ENCODE measurements around the gene CCAR1. TPM values are rescaled to one million over a fixed set of nuclear protein-coding genes. Genes with fewer than 3 reads are reported as not detected.

The CCAR1 gene
- polyA plus RNA-seq, 1 donor from 2014 or later: 51.4 TPM

DNA sequence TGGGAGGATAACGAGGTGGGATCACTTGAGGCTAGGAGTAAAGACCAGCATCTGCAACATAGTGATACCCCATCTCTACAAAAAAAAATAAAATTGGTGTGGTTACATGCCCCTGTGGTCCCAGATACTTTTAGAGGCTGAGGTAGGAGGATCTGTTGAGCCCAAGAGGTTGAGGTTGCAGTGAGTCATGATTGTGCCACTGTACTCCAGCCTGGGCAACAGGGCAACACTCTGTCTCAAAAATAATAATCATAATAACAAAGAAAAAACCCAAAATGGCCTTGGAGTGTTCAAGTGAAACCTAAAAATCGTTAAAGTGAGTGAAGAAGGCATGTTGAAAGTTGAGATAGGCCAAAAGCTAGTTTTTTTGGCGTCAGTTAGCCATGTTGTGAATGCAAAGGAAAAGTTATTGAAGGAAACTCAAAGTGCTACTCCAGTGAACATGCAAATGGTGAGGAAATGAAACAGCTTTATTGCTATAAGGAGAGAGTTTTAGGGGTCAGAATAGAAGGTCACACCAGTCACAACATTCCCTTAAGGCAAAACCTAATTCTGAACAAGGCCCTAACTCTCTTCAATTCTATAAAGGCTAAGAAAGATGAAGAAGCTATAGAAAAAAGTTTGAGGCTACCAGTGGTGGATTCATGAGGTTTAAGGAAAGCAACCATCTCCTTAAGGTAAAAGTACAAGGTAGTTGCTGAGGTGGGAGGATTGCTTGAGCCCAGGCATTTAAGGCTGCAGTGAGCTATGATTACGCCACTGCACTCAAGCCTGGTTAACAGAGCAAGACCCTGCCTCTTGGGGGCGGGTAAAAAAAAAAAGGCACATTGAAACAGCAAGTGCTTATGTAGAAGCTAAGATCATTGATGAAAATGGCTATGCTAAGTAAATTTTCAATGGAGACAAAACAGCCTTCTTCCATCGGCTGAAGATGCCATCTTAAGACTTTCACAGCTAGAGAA, 60.9 kb downstream of the CCAR1 start:
- Histone ChIP-seq H3K4me3 (ENCODE audit: low read length) (no peak overlapping the region), H3K9me2 (ENCODE audit: insufficient read depth, low read length) (no peaks in the 10 kb centered on the region), H3K9ac (ENCODE audit: low read length) (no peak overlapping the region), H3K4me2 (ENCODE audit: low read length) (no peak overlapping the region), H2AFZ (ENCODE audit: low read depth, low read length) (no peak overlapping the region), H3F3A (ENCODE audit: insufficient read depth, low read length, poor library complexity, severe bottlenecking) (no peaks in the 10 kb centered on the region), H3K9me3 (ENCODE audit: low read length) (no peaks in the 10 kb centered on the region), H3K79me2 (replicated peaks; ENCODE audit: insufficient read depth, low read length) (peaks cover 5% of the 10 kb centered on the region), H3K27me3 (ENCODE audit: insufficient read depth, low read depth, low read length) (no peaks in the 10 kb centered on the region), H3K36me3 (ENCODE audit: insufficient read depth, low read length) (no peaks in the 10 kb centered on the region), H4K20me1 (ENCODE audit: insufficient read depth) (no peaks in the 10 kb centered on the region), H3K27ac (ENCODE audit: low read length) (no peak overlapping the region)
- TF ChIP-seq, protein P1, sequence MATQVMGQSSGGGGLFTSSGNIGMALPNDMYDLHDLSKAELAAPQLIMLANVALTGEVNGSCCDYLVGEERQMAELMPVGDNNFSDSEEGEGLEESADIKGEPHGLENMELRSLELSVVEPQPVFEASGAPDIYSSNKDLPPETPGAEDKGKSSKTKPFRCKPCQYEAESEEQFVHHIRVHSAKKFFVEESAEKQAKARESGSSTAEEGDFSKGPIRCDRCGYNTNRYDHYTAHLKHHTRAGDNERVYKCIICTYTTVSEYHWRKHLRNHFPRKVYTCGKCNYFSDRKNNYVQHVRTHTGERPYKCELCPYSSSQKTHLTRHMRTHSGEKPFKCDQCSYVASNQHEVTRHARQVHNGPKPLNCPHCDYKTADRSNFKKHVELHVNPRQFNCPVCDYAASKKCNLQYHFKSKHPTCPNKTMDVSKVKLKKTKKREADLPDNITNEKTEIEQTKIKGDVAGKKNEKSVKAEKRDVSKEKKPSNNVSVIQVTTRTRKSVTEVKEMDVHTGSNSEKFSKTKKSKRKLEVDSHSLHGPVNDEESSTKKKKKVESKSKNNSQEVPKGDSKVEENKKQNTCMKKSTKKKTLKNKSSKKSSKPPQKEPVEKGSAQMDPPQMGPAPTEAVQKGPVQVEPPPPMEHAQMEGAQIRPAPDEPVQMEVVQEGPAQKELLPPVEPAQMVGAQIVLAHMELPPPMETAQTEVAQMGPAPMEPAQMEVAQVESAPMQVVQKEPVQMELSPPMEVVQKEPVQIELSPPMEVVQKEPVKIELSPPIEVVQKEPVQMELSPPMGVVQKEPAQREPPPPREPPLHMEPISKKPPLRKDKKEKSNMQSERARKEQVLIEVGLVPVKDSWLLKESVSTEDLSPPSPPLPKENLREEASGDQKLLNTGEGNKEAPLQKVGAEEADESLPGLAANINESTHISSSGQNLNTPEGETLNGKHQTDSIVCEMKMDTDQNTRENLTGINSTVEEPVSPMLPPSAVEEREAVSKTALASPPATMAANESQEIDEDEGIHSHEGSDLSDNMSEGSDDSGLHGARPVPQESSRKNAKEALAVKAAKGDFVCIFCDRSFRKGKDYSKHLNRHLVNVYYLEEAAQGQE (IDR thresholded peaks at IDR 0.05; ENCODE audit: borderline replicate concordance): no peak
- no peak for TF ChIP-seq POLR2AphosphoS5 (IDR thresholded peaks at IDR 0.05)
- no peak for TF ChIP-seq MXI1 (conservative IDR thresholded peaks at IDR 0.05; ENCODE audit: poor library complexity, severe bottlenecking)

DNA sequence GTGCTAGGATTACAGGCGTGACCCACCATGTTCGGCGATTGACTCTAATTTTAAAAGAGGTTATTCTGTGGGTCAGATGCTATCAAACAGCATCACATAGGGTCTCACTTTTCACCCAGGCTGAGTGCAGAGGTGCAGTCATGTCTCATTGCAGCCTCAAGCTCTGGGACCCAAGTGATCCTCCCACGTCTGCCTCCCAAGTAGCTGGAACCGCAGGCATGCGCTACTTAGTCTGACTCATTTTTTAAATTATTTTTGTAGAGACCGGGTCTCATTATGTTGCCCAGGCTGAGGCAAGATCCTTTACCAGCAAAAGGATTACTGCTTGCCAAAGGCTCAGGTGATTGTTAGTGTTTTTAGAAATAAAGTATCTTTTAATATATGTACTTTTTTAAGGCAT, 63.4 kb downstream of the CCAR1 start:
- H3K27ac ChIP-seq (ENCODE audit: low read length): no peak overlapping the region
- no peaks in the 10 kb centered on the region for H3K36me3 ChIP-seq (ENCODE audit: insufficient read depth, low read length)
- H3K4me3 ChIP-seq (ENCODE audit: low read length): no peak overlapping the region
- no peaks in the 10 kb centered on the region for H4K20me1 ChIP-seq (ENCODE audit: insufficient read depth)
- H3K4me2 ChIP-seq (ENCODE audit: low read length): no peak overlapping the region
- no peaks in the 10 kb centered on the region for H3K9me3 ChIP-seq (ENCODE audit: low read length)
- no peaks in the 10 kb centered on the region for H3K9me2 ChIP-seq (ENCODE audit: insufficient read depth, low read length)
- no peaks in the 10 kb centered on the region for H3F3A ChIP-seq (ENCODE audit: insufficient read depth, low read length, poor library complexity, severe bottlenecking)
- H3K79me2 ChIP-seq (replicated peaks; ENCODE audit: insufficient read depth, low read length): peaks cover 5% of the 10 kb centered on the region
- H2AFZ ChIP-seq (ENCODE audit: low read depth, low read length): no peak overlapping the region
- no peak overlapping the region for H3K9ac ChIP-seq (ENCODE audit: low read length)
- no peaks in the 10 kb centered on the region for H3K27me3 ChIP-seq (ENCODE audit: insufficient read depth, low read depth, low read length)
- TF ChIP-seq SMC3 (conservative IDR thresholded peaks at IDR 0.05; ENCODE audit: poor library complexity): no peak
- no peak for TF ChIP-seq RAD21 (conservative IDR thresholded peaks at IDR 0.05)
- TF ChIP-seq POLR2AphosphoS5 (IDR thresholded peaks at IDR 0.05): no peak
- TF ChIP-seq TAF1 (IDR thresholded peaks at IDR 0.05; ENCODE audit: low read depth): no peak
- TF ChIP-seq, protein P1 (IDR thresholded peaks at IDR 0.05; ENCODE audit: borderline replicate concordance): no peak
- TF ChIP-seq MXI1 (conservative IDR thresholded peaks at IDR 0.05; ENCODE audit: poor library complexity, severe bottlenecking): no peak
- TF ChIP-seq EZH2 (IDR thresholded peaks at IDR 0.05; ENCODE audit: borderline replicate concordance, insufficient read depth, low read length, poor library complexity, severe bottlenecking): no peak
- TF ChIP-seq EP300 (conservative IDR thresholded peaks at IDR 0.05; ENCODE audit: poor library complexity, severe bottlenecking): no peak
- TF ChIP-seq, protein P2, sequence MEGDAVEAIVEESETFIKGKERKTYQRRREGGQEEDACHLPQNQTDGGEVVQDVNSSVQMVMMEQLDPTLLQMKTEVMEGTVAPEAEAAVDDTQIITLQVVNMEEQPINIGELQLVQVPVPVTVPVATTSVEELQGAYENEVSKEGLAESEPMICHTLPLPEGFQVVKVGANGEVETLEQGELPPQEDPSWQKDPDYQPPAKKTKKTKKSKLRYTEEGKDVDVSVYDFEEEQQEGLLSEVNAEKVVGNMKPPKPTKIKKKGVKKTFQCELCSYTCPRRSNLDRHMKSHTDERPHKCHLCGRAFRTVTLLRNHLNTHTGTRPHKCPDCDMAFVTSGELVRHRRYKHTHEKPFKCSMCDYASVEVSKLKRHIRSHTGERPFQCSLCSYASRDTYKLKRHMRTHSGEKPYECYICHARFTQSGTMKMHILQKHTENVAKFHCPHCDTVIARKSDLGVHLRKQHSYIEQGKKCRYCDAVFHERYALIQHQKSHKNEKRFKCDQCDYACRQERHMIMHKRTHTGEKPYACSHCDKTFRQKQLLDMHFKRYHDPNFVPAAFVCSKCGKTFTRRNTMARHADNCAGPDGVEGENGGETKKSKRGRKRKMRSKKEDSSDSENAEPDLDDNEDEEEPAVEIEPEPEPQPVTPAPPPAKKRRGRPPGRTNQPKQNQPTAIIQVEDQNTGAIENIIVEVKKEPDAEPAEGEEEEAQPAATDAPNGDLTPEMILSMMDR (IDR thresholded peaks at IDR 0.05; ENCODE audit: poor library complexity, severe bottlenecking): no peak

Data from neural cell (in vitro differentiated cells).